Measurements from ENCODE around the gene OSBPL10.

The OSBPL10 gene

GRCh38 chr3:31981206-31982181 lies at the start of gene OSBPL10, which contains the start of gene ZNF860:
TSS of gene OSBPL10 (minus strand) at chr3:31981262. CDS start at chr3:31981179, 83 bp downstream.
TSS of gene ZNF860 (plus strand) at chr3:31981750. CDS start at chr3:31989080, 7,330 bp downstream.
- TF ChIP-seq, protein P1, sequence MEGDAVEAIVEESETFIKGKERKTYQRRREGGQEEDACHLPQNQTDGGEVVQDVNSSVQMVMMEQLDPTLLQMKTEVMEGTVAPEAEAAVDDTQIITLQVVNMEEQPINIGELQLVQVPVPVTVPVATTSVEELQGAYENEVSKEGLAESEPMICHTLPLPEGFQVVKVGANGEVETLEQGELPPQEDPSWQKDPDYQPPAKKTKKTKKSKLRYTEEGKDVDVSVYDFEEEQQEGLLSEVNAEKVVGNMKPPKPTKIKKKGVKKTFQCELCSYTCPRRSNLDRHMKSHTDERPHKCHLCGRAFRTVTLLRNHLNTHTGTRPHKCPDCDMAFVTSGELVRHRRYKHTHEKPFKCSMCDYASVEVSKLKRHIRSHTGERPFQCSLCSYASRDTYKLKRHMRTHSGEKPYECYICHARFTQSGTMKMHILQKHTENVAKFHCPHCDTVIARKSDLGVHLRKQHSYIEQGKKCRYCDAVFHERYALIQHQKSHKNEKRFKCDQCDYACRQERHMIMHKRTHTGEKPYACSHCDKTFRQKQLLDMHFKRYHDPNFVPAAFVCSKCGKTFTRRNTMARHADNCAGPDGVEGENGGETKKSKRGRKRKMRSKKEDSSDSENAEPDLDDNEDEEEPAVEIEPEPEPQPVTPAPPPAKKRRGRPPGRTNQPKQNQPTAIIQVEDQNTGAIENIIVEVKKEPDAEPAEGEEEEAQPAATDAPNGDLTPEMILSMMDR (IDR thresholded peaks at IDR 0.05; ENCODE audit: low read length, missing control alignments) = no peak
- peak within 1 kb of the TSS; percentile 82 for H3K4me3 ChIP-seq (replicated peaks; ENCODE audit: low read depth, low read length)
- DNase-seq (ENCODE audit: low read depth) = peak; percentile 95

DNA sequence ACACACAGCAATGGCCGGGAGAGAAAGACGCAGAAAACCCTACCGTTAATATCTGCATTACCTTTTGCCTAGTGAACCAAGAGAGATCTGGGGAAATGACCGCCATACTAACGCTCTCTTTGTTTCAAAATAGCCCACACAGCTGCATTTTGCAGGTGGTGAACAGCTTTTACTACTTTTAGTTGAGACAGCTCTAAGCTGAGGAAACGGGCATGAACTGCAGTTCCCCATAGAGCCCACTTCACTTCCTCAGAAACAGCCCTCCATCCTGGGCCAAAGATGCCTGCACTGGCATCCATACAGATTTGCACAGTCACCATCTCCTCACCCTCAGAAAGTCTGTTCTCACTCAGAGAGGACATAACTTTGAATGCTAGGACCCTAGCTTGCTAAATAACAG lies 45.5 kb upstream of the OSBPL10 start:
- TF ChIP-seq, protein P1 (IDR thresholded peaks at IDR 0.05; ENCODE audit: low read length, missing control alignments) = no peak
- no peak for DNase-seq (ENCODE audit: low read depth)
- no peak overlapping the region for H3K4me3 ChIP-seq (replicated peaks; ENCODE audit: low read depth, low read length)

DNA sequence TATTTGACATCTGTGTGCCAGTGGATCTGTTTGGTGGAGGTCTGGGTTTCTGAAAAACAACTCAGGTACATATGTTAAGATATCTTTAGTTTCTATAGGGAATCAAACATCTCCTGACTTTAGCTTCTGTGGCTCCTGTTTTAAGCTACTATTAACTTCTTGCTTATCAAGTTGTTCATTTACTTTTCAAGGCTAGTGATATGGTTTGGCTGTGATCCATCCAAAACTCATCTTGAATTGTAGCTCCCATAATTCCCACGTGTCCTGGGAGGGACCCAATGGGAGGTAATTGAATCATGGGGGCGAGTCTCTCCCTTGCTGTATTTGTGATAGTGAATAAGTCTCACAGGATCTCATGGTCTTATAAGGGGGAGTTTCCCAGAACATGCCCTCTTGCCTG lies 41.9 kb upstream of the OSBPL10 start:
- DNase-seq (ENCODE audit: low read depth) = no peak
- TF ChIP-seq, protein P1 (IDR thresholded peaks at IDR 0.05; ENCODE audit: low read length, missing control alignments) = no peak
- no peak overlapping the region for H3K4me3 ChIP-seq (replicated peaks; ENCODE audit: low read depth, low read length)

- no peak for DNase-seq (ENCODE audit: low read depth)
- no peak overlapping the region for H3K4me3 ChIP-seq (replicated peaks; ENCODE audit: low read depth, low read length)
- TF ChIP-seq, protein P1 (IDR thresholded peaks at IDR 0.05; ENCODE audit: low read length, missing control alignments) = no peak
These were observed 40.7 kb upstream of the OSBPL10 start for GRCh38 chr3:32021748-32022147.

- TF ChIP-seq, protein P1 (IDR thresholded peaks at IDR 0.05; ENCODE audit: low read length, missing control alignments) = no peak
- DNase-seq (ENCODE audit: low read depth) = no peak
- H3K4me3 ChIP-seq (replicated peaks; ENCODE audit: low read depth, low read length) = no peak overlapping the region
These were observed 40.1 kb upstream of the OSBPL10 start for GRCh38 chr3:32021155-32021554.

- no peak overlapping the region for H3K4me3 ChIP-seq (replicated peaks; ENCODE audit: low read depth, low read length)
- peak; percentile 72 for DNase-seq (ENCODE audit: low read depth)
- TF ChIP-seq, protein P1 (IDR thresholded peaks at IDR 0.05; ENCODE audit: low read length, missing control alignments) = peak; percentile 75
These were observed 37.9 kb upstream of the OSBPL10 start for GRCh38 chr3:32018757-32019564.
